Measurements from ENCODE around the gene MYL12B. TPM values are rescaled to one million over a fixed set of nuclear protein-coding genes. Genes with fewer than 3 reads are reported as not detected.
A peak's percentile ranks its signal among the peaks of the same experiment; 100 is the strongest.

Gene MYL12B
- total and polyA plus RNA-seq, 2 experiments from 2014 or later, result 519 to 721 TPM

- H3K36me3 ChIP-seq (replicated peaks; ENCODE audit: insufficient read depth, low read depth), result no peaks in the 10 kb centered on the region
- peaks cover 82% of the 10 kb centered on the region for H3K79me2 ChIP-seq
- DNase-seq (ENCODE audit: low spot score), result no peak
- 12% methylated on average over 8 of the region's 8 CpGs for WGBS (ENCODE audit: low lambda C conversion rate, missing lambda C conversion rate)
- peaks cover 51% of the 10 kb centered on the region for H4K20me1 ChIP-seq (ENCODE audit: insufficient read depth, poor library complexity, severe bottlenecking)
- H3K9me3 ChIP-seq (ENCODE audit: low read depth), result no peaks in the 10 kb centered on the region
- H3K4me3 ChIP-seq, result peak overlapping the region; percentile 99
- H2AFZ ChIP-seq, result no peak overlapping the region
- no peaks in the 10 kb centered on the region for H3K27me3 ChIP-seq
- peak overlapping the region; percentile 99 for H3K27ac ChIP-seq
- H3K4me2 ChIP-seq, result peak overlapping the region; percentile 75
- TF ChIP-seq EZH2 (IDR thresholded peaks at IDR 0.05; ENCODE audit: borderline replicate concordance), result no peak
- no peak for TF ChIP-seq EZH2phosphoT487 (IDR thresholded peaks at IDR 0.05; ENCODE audit: low read depth, severe bottlenecking, unreplicated experiment)
- no peak for TF ChIP-seq CTCF (IDR thresholded peaks at IDR 0.05; ENCODE audit: poor library complexity)
- no peaks in the 10 kb centered on the region for H3K9me2 ChIP-seq (replicated peaks; ENCODE audit: insufficient read depth)
- H3K4me1 ChIP-seq (ENCODE audit: insufficient read depth), result peaks cover 42% of the 10 kb centered on the region
Measured at GRCh38 chr18:3263132-3263700, 1.3 kb downstream of the MYL12B start.

GRCh38 chr18:3264362-3264761, 2.4 kb downstream of the MYL12B start:
- Histone ChIP-seq H3K27me3 (no peaks in the 10 kb centered on the region), H3K4me3 (peak overlapping the region; percentile 99), H3K4me1 (ENCODE audit: insufficient read depth) (peaks cover 53% of the 10 kb centered on the region), H3K27ac (peak overlapping the region; percentile 99), H3K9me2 (replicated peaks; ENCODE audit: insufficient read depth) (no peaks in the 10 kb centered on the region), H3K79me2 (peaks cover 84% of the 10 kb centered on the region), H3K9me3 (ENCODE audit: low read depth) (no peaks in the 10 kb centered on the region), H3K36me3 (replicated peaks; ENCODE audit: insufficient read depth, low read depth) (no peaks in the 10 kb centered on the region), H4K20me1 (ENCODE audit: insufficient read depth, poor library complexity, severe bottlenecking) (peaks cover 62% of the 10 kb centered on the region), H3K4me2 (peak overlapping the region; percentile 75), H2AFZ (no peak overlapping the region)
- WGBS (ENCODE audit: low lambda C conversion rate, missing lambda C conversion rate), result 72% methylated on average over 2 of the region's 2 CpGs
- peak; percentile 33 for DNase-seq (ENCODE audit: low spot score)
- no peak for TF ChIP-seq EZH2 (IDR thresholded peaks at IDR 0.05; ENCODE audit: borderline replicate concordance)
- TF ChIP-seq EZH2phosphoT487 (IDR thresholded peaks at IDR 0.05; ENCODE audit: low read depth, severe bottlenecking, unreplicated experiment), result no peak
- no peak for TF ChIP-seq CTCF (IDR thresholded peaks at IDR 0.05; ENCODE audit: poor library complexity)

GRCh38 chr18:3265564-3266033, 3.7 kb downstream of the MYL12B start:
- DNase-seq (ENCODE audit: low spot score), result peak; percentile 17
- 71% methylated on average over 3 of the region's 3 CpGs for WGBS (ENCODE audit: low lambda C conversion rate, missing lambda C conversion rate)
- Histone ChIP-seq H3K4me3 (no peak overlapping the region), H3K27me3 (no peaks in the 10 kb centered on the region), H3K27ac (peak overlapping the region; percentile 99), H3K4me2 (peak overlapping the region; percentile 75), H3K4me1 (ENCODE audit: insufficient read depth) (peaks cover 48% of the 10 kb centered on the region), H3K36me3 (replicated peaks; ENCODE audit: insufficient read depth, low read depth) (no peaks in the 10 kb centered on the region), H3K9me2 (replicated peaks; ENCODE audit: insufficient read depth) (no peaks in the 10 kb centered on the region), H2AFZ (no peak overlapping the region), H3K9me3 (ENCODE audit: low read depth) (no peaks in the 10 kb centered on the region), H4K20me1 (ENCODE audit: insufficient read depth, poor library complexity, severe bottlenecking) (peaks cover 75% of the 10 kb centered on the region), H3K79me2 (peaks cover 86% of the 10 kb centered on the region)
- TF ChIP-seq EZH2phosphoT487 (IDR thresholded peaks at IDR 0.05; ENCODE audit: low read depth, severe bottlenecking, unreplicated experiment) (no peak), CTCF (IDR thresholded peaks at IDR 0.05; ENCODE audit: poor library complexity) (no peak), EZH2 (IDR thresholded peaks at IDR 0.05; ENCODE audit: borderline replicate concordance) (no peak)
